Activated T-cell treated with anti-CD3 and anti-CD28 coated beads, Interleukin-2, amount 50 U/mL, for 24 hours (primary cell): ENCODE measurements around the gene TMSB10.
"Not testable (repeated sequence)": the region's sequence is repeated elsewhere in the genome, so short reads cannot be mapped to it uniquely, and the experiment has no call there.

Experiments
- DNase-seq: peaks from one replicate; pipeline ENCODE4 v3.0.0-alpha.2; 2020
- H3K27ac Mint-ChIP-seq: 2 replicates; pipeline ENCODE4 v1.8.0; 2020; ENCODE audit warnings: mild to moderate bottlenecking, mixed read lengths
- H3K27me3 Mint-ChIP-seq: 2 replicates; pipeline ENCODE4 v1.8.0; 2020; ENCODE audit warnings: mixed read lengths
- H3K36me3 Mint-ChIP-seq: 2 replicates; pipeline ENCODE4 v1.8.0; 2020; ENCODE audit warnings: low read depth, mixed read lengths
- H3K4me1 Mint-ChIP-seq: 2 replicates; pipeline ENCODE4 v1.8.0; 2020; ENCODE audit warnings: low read depth, mixed read lengths
- H3K4me3 Mint-ChIP-seq: 2 replicates; pipeline ENCODE4 v1.8.0; 2020; ENCODE audit warnings: mild to moderate bottlenecking, moderate library complexity, mixed read lengths
- H3K9me3 Mint-ChIP-seq: 2 replicates; pipeline ENCODE4 v1.8.0; 2020; ENCODE audit warnings: mixed read lengths

TMSB10 gene

GRCh38 chr2:84924173-84925106, 19.0 kb downstream of the TMSB10 start:
- H3K9me3 Mint-ChIP-seq, result no peaks in the 10 kb centered on the region
- peak overlapping the region; percentile 87 for H3K27ac Mint-ChIP-seq
- H3K36me3 Mint-ChIP-seq, result peaks cover 1% of the 10 kb centered on the region
- peak overlapping the region; percentile 65 for H3K4me3 Mint-ChIP-seq
- no peaks in the 10 kb centered on the region for H3K27me3 Mint-ChIP-seq
- peak; percentile 38 for DNase-seq
- H3K4me1 Mint-ChIP-seq, result peaks cover 54% of the 10 kb centered on the region

DNA sequence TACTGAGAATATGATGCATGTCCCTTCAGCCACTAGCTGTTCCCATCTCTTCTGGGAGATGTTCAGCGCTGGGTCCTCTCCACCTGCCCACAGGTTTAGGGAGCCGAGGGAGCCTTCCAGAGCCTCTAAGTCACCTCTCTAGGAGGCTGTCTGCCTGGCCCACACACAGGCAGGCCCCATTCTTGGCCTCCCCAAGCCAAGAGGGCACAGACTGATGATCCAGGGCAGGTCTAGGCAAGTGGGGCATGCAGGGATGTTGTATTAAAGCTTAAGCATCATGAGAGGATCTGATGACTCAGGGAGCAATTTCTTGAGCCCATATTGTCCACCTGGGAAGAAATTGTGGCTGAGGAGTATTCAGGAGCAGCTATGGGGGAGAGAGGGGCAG, 19.9 kb downstream of the TMSB10 start:
- peaks cover 47% of the 10 kb centered on the region for H3K4me1 Mint-ChIP-seq
- DNase-seq, result no peak
- peak overlapping the region; percentile 87 for H3K27ac Mint-ChIP-seq
- no peaks in the 10 kb centered on the region for H3K9me3 Mint-ChIP-seq
- H3K4me3 Mint-ChIP-seq, result peak overlapping the region; percentile 82
- no peaks in the 10 kb centered on the region for H3K27me3 Mint-ChIP-seq
- peaks cover 1% of the 10 kb centered on the region for H3K36me3 Mint-ChIP-seq

GRCh38 chr2:84925724-84926376, 20.4 kb downstream of the TMSB10 start:
- peaks cover 44% of the 10 kb centered on the region for H3K4me1 Mint-ChIP-seq
- H3K9me3 Mint-ChIP-seq, result no peaks in the 10 kb centered on the region
- peak overlapping the region; percentile 82 for H3K4me3 Mint-ChIP-seq
- peak; percentile 100 for DNase-seq
- H3K27ac Mint-ChIP-seq, result peak overlapping the region; percentile 87
- peaks cover 1% of the 10 kb centered on the region for H3K36me3 Mint-ChIP-seq
- no peaks in the 10 kb centered on the region for H3K27me3 Mint-ChIP-seq

DNA sequence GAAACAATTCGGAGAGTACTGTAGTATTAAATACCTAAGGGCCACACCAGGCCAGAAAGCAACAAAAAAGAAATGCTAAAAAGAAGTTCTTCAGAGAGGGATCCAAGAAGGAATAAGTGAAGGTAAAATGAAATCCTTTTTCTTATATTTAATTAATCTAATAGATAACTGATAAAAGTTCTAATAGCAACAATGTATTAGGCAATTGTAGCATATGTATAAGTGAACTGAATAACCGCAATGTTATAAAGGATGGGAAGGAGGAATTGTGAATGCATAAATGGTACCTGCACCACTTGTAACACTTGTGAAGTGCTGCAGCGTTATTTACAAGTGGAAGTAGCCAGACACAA, 21.8 kb downstream of the TMSB10 start:
- Mint-ChIP-seq H3K27me3 (no peaks in the 10 kb centered on the region), H3K4me1 (peaks cover 51% of the 10 kb centered on the region), H3K36me3 (peaks cover 1% of the 10 kb centered on the region), H3K4me3 (peak overlapping the region; percentile 82), H3K9me3 (no peaks in the 10 kb centered on the region), H3K27ac (peak overlapping the region; percentile 87)
- DNase-seq, result no peak

GRCh38 chr2:84931384-84931821, 25.9 kb downstream of the TMSB10 start:
- H3K27me3 Mint-ChIP-seq, result no peaks in the 10 kb centered on the region
- no peaks in the 10 kb centered on the region for H3K9me3 Mint-ChIP-seq
- H3K27ac Mint-ChIP-seq, result no peak overlapping the region
- no peak for DNase-seq
- no peaks in the 10 kb centered on the region for H3K36me3 Mint-ChIP-seq
- H3K4me1 Mint-ChIP-seq, result peaks cover 30% of the 10 kb centered on the region
- H3K4me3 Mint-ChIP-seq, result no peak overlapping the region

GRCh38 chr2:84938194-84938879, 32.9 kb downstream of the TMSB10 start:
- Mint-ChIP-seq H3K4me3 (peak overlapping the region; percentile 56), H3K9me3 (peaks cover 5% of the 10 kb centered on the region), H3K36me3 (peaks cover 2% of the 10 kb centered on the region), H3K27me3 (no peaks in the 10 kb centered on the region), H3K27ac (peak overlapping the region; percentile 95), H3K4me1 (peaks cover 60% of the 10 kb centered on the region)
- peak; percentile 72 for DNase-seq

DNA sequence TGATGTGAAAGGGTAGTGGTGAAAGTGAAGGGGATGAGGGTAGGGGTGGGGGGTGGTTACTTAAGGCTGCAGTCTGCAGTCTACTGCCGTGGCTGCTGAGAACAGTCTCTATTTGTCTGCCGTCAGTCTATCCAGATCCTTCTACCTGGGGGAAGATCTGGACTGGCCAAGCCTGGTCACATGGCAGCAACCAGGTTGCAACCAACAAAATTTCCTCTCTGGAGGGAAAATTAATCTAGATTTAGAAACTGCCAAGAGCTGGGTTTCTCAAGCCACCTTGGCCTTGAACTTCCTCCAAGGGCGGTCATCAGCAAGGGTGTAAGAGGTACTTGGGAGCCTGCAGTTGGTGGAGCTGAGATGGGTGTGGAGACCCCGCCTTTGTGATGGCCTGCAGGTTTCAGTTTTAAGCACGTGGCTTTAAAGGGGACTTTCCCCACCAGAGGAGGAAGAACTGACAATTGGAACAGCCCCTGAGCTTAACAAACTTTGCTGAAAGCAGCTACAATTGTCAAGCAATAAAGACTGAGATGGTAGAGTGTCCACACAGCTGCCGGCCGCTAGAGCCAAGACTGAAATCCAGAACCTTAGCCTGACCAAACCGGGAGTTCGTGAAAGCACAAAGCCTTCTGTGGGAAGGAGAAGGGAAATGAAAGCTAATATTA, 34.1 kb downstream of the TMSB10 start:
- Mint-ChIP-seq H3K4me3 (peak overlapping the region; percentile 56), H3K36me3 (peaks cover 2% of the 10 kb centered on the region), H3K9me3 (peaks cover 5% of the 10 kb centered on the region), H3K27me3 (no peaks in the 10 kb centered on the region), H3K27ac (peak overlapping the region; percentile 95), H3K4me1 (peaks cover 70% of the 10 kb centered on the region)
- peak; percentile 76 for DNase-seq

DNA sequence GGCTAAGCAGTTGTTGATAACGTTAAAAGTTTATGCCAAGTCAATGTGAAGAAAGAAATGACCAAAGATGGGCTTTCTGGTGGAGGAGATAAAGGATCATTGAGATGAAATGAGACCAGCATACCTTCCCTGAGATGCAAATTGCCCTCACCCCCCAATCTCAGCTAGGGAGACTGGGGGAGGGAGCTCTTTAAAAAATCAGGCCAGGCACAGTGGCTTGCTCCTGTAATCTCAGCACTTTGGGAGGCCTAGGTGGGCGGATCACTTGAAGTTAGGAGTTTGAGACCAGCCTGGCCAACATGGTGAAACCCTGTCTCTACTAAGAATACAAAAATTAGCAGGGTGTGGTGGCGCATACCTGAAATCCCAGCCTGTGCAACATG, 34.6 kb downstream of the TMSB10 start:
- Mint-ChIP-seq H3K27ac (peak overlapping the region; percentile 95), H3K9me3 (peaks cover 5% of the 10 kb centered on the region), H3K27me3 (no peaks in the 10 kb centered on the region), H3K4me1 (peaks cover 75% of the 10 kb centered on the region), H3K36me3 (peaks cover 2% of the 10 kb centered on the region), H3K4me3 (peak overlapping the region; percentile 56)
- DNase-seq, result no peak

- Mint-ChIP-seq H3K4me1 (peaks cover 81% of the 10 kb centered on the region), H3K27ac (peak overlapping the region; percentile 18), H3K36me3 (peaks cover 2% of the 10 kb centered on the region), H3K9me3 (peaks cover 5% of the 10 kb centered on the region), H3K4me3 (no peak overlapping the region), H3K27me3 (no peaks in the 10 kb centered on the region)
- DNase-seq, result no peak
Measured at GRCh38 chr2:84940831-84941412, 35.5 kb downstream of the TMSB10 start.

DNA sequence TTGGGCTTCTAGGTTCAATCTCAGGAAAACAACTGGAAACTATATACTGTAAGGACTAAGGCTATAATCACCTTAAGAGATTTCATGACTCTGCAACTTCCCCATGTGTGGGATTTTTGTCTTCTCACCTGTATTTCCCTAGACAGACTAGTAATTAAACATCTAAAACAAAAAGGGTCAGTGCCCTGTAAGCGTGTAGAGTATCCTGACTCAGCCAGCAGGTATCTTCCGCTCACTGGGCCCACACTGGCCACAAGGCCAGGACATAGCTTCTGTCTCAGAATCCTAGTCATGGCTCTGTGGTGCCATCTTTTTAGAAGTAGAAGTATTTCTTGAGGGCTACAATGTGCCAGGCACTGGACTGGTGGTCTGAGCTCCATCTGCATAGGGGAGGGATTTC, 36.7 kb downstream of the TMSB10 start:
- Mint-ChIP-seq H3K36me3 (peaks cover 2% of the 10 kb centered on the region), H3K4me3 (no peak overlapping the region), H3K9me3 (peaks cover 2% of the 10 kb centered on the region), H3K27ac (peak overlapping the region; percentile 88), H3K4me1 (peaks cover 81% of the 10 kb centered on the region), H3K27me3 (no peaks in the 10 kb centered on the region)
- DNase-seq, result no peak

DNA sequence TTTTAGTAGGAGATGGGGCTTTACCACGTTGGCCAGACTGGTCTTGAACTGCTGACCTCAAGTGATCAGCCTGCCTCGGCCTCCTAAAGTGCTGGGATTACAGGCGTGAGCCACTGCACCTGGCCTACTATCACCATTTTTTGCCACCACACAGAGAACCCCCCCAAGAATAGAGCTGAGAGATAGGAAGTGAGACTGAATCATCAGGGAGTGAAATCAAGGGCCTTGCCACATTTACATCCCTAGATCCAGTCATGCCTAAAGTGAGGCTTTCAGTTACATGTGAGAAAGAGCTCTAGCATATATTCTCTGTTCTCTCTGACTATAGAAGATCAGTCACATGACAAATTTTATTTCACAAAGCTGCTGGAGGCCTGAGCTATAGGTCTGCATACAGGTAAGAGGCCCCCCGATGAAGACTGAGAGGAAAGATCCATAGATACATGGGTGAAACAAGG, 37.5 kb downstream of the TMSB10 start:
- DNase-seq, result peak; percentile 23
- no peak overlapping the region for H3K4me3 Mint-ChIP-seq
- H3K4me1 Mint-ChIP-seq, result peaks cover 80% of the 10 kb centered on the region
- H3K27ac Mint-ChIP-seq, result peak overlapping the region; percentile 88
- no peaks in the 10 kb centered on the region for H3K9me3 Mint-ChIP-seq
- H3K36me3 Mint-ChIP-seq, result peaks cover 2% of the 10 kb centered on the region
- H3K27me3 Mint-ChIP-seq, result no peaks in the 10 kb centered on the region

DNA sequence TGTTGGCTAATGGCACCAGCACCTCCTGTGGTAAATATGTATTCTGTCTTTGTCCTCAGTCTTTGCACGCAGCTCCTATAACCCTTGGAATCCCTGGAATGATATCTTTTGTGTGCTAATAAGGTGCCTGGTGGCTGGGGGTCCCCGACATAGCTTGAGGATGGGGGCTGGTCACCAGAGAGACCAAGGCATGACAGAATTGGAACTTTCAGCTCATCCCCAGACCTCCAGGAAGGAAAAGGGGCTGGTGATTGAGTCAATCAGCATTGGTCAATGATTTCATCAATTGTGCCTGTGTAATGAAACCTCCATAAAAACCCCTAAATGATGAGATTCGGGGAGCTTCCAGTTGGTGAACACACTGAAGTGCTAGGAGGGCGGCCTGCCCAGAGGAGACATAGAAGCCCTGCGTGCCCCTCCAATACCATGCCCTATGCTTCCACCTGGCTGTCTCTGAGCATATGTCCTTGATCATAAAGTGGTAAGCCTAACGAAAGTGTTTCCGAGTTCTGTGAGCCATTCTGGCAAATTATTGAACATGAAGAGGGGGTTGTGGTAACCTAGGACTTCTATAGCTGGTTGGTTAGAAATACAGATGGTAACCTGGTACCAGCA, 38.9 kb downstream of the TMSB10 start:
- peak; percentile 23 for DNase-seq

DNA sequence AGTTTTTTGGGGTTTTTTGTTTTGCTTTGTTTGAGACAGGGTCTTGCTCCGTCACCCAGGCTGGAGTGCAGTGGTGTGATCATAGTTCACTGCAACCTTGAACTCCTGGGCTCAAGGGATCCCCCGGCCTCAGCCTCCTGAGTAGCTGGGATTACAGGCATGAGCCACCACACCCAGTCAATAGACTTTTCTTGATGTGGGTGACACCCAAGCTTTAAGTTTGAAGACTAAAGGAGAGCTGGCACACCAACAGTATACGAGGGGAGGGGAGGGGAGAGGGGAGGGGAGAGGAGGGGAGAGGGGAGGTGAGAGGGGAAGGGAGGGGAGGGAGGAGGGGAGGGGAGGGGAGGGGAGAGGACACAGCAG, 40.4 kb downstream of the TMSB10 start:
- H3K36me3 Mint-ChIP-seq, H3K9me3 Mint-ChIP-seq, H3K27me3 Mint-ChIP-seq: not testable (repeated sequence)
- H3K27ac Mint-ChIP-seq, result peak overlapping the region; percentile 93
- peaks cover 54% of the 10 kb centered on the region for H3K4me1 Mint-ChIP-seq
- DNase-seq, result peak; percentile 64
- H3K4me3 Mint-ChIP-seq, result peak overlapping the region; percentile 51

More for the DNA sequence above, 38.9 kb downstream of the TMSB10 start:
- Mint-ChIP-seq H3K27me3 (no peaks in the 10 kb centered on the region), H3K36me3 (peaks cover 2% of the 10 kb centered on the region), H3K9me3 (no peaks in the 10 kb centered on the region), H3K4me3 (no peak overlapping the region), H3K27ac (peak overlapping the region; percentile 93), H3K4me1 (peaks cover 67% of the 10 kb centered on the region)
